HEK293T (cell line): ENCODE measurements around the gene EPHX1.
A peak's percentile ranks its signal among the peaks of the same experiment; 100 is the strongest.

Source experiments
- CTCF ChIA-PET: fragments of 350-600 bp; formaldehyde crosslinking; extraction: SDS; loops from one replicate; lab custom pipeline; 2021; ENCODE audit warnings: antibody characterized with exemption, inconsistent platforms; lab: Yijun Ruan, JAX
- POLR2A ChIA-PET: fragments of 350-600 bp; formaldehyde crosslinking; extraction: SDS; loops from one replicate; lab custom pipeline; 2020; ENCODE audit warnings: antibody characterized with exemption, inconsistent platforms; lab: Yijun Ruan, JAX
- DNase-seq: peaks from one replicate; pipeline ENCODE4 v3.0.0; 2012; ENCODE audit warnings: mixed read lengths; ENCODE audit errors: extremely low spot score
- ARNT ChIP-seq: fragments of 450-650 bp; IDR thresholded peaks from 2 replicates; pipeline ENCODE4 v1.6.1; 2017; ENCODE audit warnings: mild to moderate bottlenecking
- BHLHE40 ChIP-seq: fragments of 450-650 bp; IDR thresholded peaks from 2 replicates; pipeline ENCODE4 v1.6.1; 2016; ENCODE audit warnings: mild to moderate bottlenecking, moderate library complexity, borderline replicate concordance
- CTBP1 ChIP-seq: fragments of 450-650 bp; IDR thresholded peaks from 2 replicates; pipeline ENCODE4 v1.6.1; 2016; ENCODE audit warnings: borderline replicate concordance
- ELF4 ChIP-seq: fragments of 450-650 bp; IDR thresholded peaks from 2 replicates; pipeline ENCODE4 v1.6.1; 2017; ENCODE audit warnings: antibody characterized with exemption
- FOXA1 ChIP-seq: fragments of 450-650 bp; IDR thresholded peaks from 2 replicates; pipeline ENCODE4 v1.6.1; 2016; ENCODE audit warnings: mild to moderate bottlenecking
- FOXK2 ChIP-seq: fragments of 450-650 bp; IDR thresholded peaks from 2 replicates; pipeline ENCODE4 v1.6.1; 2016; ENCODE audit warnings: mild to moderate bottlenecking
- FOXM1 ChIP-seq: fragments of 450-650 bp; IDR thresholded peaks from 2 replicates; pipeline ENCODE4 v1.6.1; 2017; ENCODE audit warnings: mild to moderate bottlenecking, borderline replicate concordance
- HDGF ChIP-seq: fragments of 450-650 bp; IDR thresholded peaks from 2 replicates; pipeline ENCODE4 v1.6.1; 2017; ENCODE audit warnings: antibody characterized with exemption, borderline replicate concordance
- L3MBTL2 ChIP-seq: fragments of 450-650 bp; conservative IDR thresholded peaks from 2 replicates; pipeline ENCODE4 v1.6.1; 2016; ENCODE audit warnings: mild to moderate bottlenecking
- LEF1 ChIP-seq: fragments of 450-650 bp; IDR thresholded peaks from 2 replicates; pipeline ENCODE4 v1.6.1; 2017; ENCODE audit warnings: mild to moderate bottlenecking, borderline replicate concordance
- NFRKB ChIP-seq: fragments of 450-650 bp; IDR thresholded peaks from 2 replicates; pipeline ENCODE4 v1.6.1; 2016; ENCODE audit warnings: mild to moderate bottlenecking, moderate library complexity
- SP1 ChIP-seq: fragments of 450-650 bp; IDR thresholded peaks from 2 replicates; pipeline ENCODE4 v1.6.1; 2017
- SUZ12 ChIP-seq: fragments of 450-650 bp; IDR thresholded peaks from 2 replicates; pipeline ENCODE4 v1.6.1; 2016; ENCODE audit warnings: mild to moderate bottlenecking
- TARDBP ChIP-seq: fragments of 450-650 bp; IDR thresholded peaks from 2 replicates; pipeline ENCODE4 v1.6.1; 2016
- ZNF384 ChIP-seq: fragments of 450-650 bp; IDR thresholded peaks from 2 replicates; pipeline ENCODE4 v1.6.1; 2016
- TF ChIP-seq, protein P1 (sequence below): fragments of 450-650 bp; IDR thresholded peaks from 2 replicates; pipeline ENCODE4 v1.6.1; 2016

EPHX1 gene

DNA sequence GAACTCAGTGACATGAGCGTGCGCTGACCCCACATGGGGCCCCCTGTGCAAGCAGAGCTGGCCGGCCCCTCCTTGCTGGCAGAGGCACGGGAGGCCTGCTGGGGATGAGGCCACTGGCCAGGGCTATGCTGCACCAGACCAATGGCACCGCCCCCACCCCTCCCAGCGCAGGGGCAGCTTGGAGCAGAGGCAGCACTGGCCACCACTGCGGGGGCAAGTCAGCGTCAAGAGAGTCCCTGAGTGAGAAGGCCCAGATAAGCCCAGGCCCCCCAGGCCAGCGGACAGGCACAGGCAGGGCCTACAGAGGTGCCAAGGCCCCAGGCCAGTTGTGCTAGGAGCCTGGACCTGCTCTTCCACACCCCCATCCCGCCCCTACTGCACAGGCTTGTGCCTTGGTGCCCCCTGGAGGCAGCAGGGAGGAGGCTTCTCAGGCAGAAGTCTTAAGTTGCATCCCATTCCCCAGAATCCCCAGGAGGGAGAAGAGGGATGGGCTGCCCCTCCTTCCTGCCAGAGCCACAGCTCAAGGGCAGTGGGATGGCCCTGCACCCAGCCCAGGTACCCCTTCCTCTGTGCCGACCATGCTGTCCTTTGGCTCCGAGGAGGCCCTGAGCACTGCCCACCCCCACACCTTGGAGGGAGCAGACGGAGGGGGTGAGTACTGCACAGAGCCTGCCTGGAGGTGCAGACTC is 35.8 kb downstream of the EPHX1 start:
- peak; percentile 92 for DNase-seq
- peak; percentile 99 for TF ChIP-seq SP1
- TF ChIP-seq SUZ12, result no peak
- TF ChIP-seq FOXM1, result no peak
- TF ChIP-seq CTBP1, result no peak
- no peak for TF ChIP-seq NFRKB
- no peak for TF ChIP-seq ZNF384
- no peak for TF ChIP-seq ELF4
- TF ChIP-seq HDGF, result 0 out of 2 replicates have a peak, but pooled peaks have one; percentile 60
- no peak for TF ChIP-seq L3MBTL2
- CTCF ChIA-PET, result interaction anchor here (0.6 to 1.9 kb wide), 7 partner anchors 11 to 371 kb away, joined by 3 to 5 read pairs (median 3); partner anchors contain the start of gene SRP9
- POLR2A ChIA-PET, result interaction anchor here (0.8 to 2.7 kb wide), 2 partner anchors 68 to 78 kb away, joined by 3 to 9 read pairs; partner anchors contain the start of genes PYCR2 and SRP9

DNA sequence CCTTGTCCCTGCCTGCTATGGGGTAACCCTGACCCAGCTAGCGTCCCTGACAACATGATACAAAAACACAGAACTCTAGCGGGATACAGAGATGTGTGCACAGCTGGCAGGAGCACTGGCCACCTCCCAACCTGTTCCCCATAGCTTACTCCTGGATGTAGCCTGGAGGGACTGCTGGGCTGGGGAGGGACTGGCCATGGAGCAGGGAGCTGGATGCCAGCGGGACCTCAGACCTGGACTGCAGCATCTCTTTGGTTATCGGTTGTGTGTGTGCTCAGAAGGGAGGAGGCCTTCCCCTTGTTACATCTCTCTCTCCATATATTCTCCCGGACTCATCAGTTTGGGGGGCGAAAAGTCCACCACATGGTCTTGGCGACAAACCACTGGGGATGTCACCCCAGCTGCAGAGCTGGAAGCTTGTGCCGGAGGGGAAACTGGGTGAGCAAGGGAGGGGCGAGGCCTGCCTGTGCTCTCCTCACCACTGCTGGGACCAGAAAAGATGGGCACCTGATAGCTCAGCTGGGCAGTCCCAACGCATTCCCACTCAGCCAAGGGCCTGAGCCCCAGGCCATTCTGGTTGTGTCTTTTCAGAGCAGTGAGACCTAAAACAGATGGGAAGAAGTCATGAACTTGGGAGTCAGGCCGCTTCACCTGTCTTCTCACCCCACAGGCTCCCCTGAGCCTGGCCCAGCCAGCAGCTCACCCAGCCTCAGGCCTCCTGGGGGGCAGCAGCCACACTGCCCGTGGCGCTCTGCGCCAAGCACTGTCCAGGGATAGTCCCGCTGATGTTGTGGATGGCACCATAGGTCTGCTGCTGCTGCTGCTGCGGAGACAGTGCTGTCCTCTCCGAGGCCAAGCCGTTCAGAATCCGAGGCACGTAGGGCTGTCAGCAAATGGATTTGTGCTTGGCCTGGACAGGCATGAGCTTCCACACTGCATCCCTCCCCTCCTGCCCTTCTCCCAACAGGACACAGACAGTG is 36.7 kb downstream of the EPHX1 start:
- ChIA-PET CTCF (interaction anchor here (0.9 to 1.9 kb wide), 5 partner anchors 12 to 372 kb away, joined by 3 to 5 read pairs (median 3); partner anchors contain the start of gene SRP9), POLR2A (interaction anchor here (0.8 to 2.7 kb wide), 2 partner anchors 69 to 77 kb away, joined by 3 to 9 read pairs; partner anchors contain the start of genes PYCR2 and SRP9)
- no peak for DNase-seq
- TF ChIP-seq ELF4, result no peak

DNA sequence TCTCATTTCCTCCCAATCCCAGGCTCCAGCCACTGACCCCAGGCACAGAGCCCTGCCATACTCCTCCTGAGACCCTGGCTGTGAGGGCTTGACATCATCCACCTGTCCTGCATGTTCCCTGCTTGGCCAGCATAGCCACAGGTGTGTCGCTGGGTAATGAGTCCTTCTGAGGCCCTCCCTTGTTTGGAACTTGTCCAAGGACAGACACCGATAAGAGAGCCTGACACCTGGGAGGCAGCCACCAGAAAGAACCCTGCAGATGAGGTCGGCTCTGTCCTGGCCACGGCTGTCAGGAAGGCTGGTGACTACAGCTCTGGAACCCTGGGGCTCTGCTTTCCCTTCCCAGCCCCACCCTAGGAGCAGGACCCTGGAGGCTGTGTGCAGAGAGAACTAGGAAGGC is 37.7 kb downstream of the EPHX1 start:
- TF ChIP-seq TARDBP, result no peak
- TF ChIP-seq ARNT, result no peak
- TF ChIP-seq FOXA1, result no peak
- TF ChIP-seq FOXK2, result no peak
- TF ChIP-seq, protein P1, sequence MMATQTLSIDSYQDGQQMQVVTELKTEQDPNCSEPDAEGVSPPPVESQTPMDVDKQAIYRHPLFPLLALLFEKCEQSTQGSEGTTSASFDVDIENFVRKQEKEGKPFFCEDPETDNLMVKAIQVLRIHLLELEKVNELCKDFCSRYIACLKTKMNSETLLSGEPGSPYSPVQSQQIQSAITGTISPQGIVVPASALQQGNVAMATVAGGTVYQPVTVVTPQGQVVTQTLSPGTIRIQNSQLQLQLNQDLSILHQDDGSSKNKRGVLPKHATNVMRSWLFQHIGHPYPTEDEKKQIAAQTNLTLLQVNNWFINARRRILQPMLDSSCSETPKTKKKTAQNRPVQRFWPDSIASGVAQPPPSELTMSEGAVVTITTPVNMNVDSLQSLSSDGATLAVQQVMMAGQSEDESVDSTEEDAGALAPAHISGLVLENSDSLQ, result no peak
- TF ChIP-seq BHLHE40, result no peak
- TF ChIP-seq LEF1, result no peak
- TF ChIP-seq SUZ12, result no peak
- no peak for TF ChIP-seq FOXM1
- no peak for TF ChIP-seq NFRKB
- TF ChIP-seq ELF4, result no peak
- TF ChIP-seq L3MBTL2, result no peak
- TF ChIP-seq CTBP1, result no peak
- TF ChIP-seq HDGF, result no peak
- no peak for TF ChIP-seq ZNF384
- TF ChIP-seq SP1, result no peak
- POLR2A ChIA-PET, result no interaction called here
- no peak for DNase-seq
- CTCF ChIA-PET, result interaction anchor here (1.0 kb wide), 1 partner anchor 373 kb away, joined by 3 read pairs; no protein-coding TSS in a partner anchor

DNA sequence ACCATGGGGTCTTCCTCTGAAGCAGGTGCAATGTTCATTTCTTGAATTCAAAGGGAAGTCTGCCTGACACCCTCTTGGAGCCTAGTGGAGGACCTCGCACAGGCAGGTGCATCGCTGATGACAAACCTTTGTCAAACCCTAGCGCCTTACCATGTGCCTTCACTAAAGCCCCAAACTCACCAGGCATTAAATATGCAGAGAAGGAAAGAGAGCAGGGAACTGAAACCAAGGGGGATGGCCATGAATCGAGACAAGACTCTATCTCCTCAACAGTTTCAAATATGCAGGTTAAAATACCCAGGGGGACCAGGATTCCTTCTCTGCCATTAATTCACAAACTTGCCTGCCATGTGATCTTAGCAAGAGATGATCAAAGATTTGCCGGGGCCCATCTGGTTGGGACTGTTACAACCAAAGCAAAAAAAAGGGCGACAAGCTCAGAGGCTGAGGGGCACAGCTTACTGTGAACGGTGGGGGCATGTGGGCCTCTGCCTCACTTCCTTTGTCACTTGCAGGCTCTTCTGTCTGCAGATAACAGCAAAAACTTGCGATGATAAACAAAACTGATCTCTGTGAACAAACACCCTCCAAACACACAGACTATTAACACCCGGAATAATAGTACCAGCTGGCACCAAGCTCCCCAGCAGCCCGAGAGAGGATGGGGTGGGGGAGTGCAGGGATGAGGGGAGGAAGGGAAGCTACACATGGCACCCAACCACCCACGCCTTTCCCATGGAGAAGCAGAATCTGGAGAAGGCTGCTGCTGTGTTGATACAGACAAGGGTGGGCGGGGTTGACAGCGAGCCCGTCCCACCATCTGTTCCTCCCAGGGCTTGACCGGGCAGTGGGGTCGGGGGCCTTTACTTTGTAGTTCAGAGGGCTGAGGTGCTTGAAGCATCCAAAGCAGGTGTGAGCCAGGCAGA is 38.4 kb downstream of the EPHX1 start:
- ChIA-PET POLR2A (no interaction called here), CTCF (interaction anchor here (1.0 kb wide), 1 partner anchor 374 kb away, joined by 3 read pairs; no protein-coding TSS in a partner anchor)
- DNase-seq, result no peak
- TF ChIP-seq FOXM1 (no peak), ELF4 (no peak), L3MBTL2 (no peak), ARNT (no peak), HDGF (no peak), FOXA1 (no peak)
- TF ChIP-seq, protein P1, result no peak

DNA sequence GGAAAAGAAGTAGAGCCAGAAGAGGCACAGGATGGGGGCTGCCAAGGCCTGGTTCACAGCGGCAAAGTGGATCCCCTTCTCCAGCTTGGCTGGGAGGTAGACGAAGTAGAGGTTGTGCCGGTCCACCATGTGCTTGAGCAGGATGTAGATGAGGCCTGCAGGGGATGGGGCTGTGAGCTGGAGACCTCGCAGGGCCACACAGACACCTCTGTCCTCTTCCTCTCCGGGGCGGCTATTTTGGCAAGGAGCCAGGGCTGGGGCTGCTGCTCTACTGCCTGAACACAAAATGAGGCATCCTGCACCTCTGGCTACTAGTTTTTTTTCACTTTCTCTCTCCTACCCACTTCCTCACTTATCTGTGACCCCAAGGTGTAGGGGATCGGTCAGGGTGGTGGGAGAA is 40.0 kb downstream of the EPHX1 start:
- ChIA-PET POLR2A (interaction anchor here (1.3 kb wide), 1 partner anchor 75 kb away, joined by 3 read pairs; the partner anchor contains the start of gene PYCR2), CTCF (interaction anchor here (0.7 kb wide), 1 partner anchor 111 kb away, joined by 3 read pairs; no protein-coding TSS in a partner anchor)
- DNase-seq, result no peak
- TF ChIP-seq TARDBP (no peak), FOXA1 (no peak), ARNT (no peak), NFRKB (no peak), SUZ12 (no peak), FOXK2 (no peak), ZNF384 (no peak), HDGF (no peak), L3MBTL2 (no peak), LEF1 (no peak), BHLHE40 (no peak), SP1 (no peak), FOXM1 (no peak), ELF4 (no peak), CTBP1 (no peak)
- TF ChIP-seq, protein P1, result no peak
